Adrenal gland (tissue), 12 donors: Measurements from ENCODE around the gene APOC1. TPM values are rescaled to one million over a fixed set of nuclear protein-coding genes. Genes with fewer than 3 reads are reported as not detected.

Source experiments
- DNase-seq, 7 donors: peaks; one replicate each; pipeline ENCODE4 v3.0.0-alpha.2; 2019 to 2020
- H3K27ac ChIP-seq, 5 donors: fragments of 200-600 bp; sonication (generic) in 4 of 5; 1 replicate in 3 of 5; 2 replicates in 2 of 5; pipeline versions ENCODE4 v1.5.1 to v1.8.0; 2016 to 2020; ENCODE audit warnings: mild to moderate bottlenecking in 1 of 5
- H3K27me3 ChIP-seq: fragments of 200-600 bp; 2 replicates; pipeline ENCODE4 v1.8.0; 2021
- H3K36me3 ChIP-seq, 2 donors: fragments of 200-600 bp; replicated peaks in 1 of 2; 1 replicate in 1 of 2; 2 replicates in 1 of 2; pipeline versions ENCODE4 v1.5.1 to v1.8.0; 2018 to 2022
- H3K4me1 ChIP-seq, 2 donors: fragments of 200-600 bp; replicated peaks in 1 of 2; 1 replicate in 1 of 2; 2 replicates in 1 of 2; pipeline versions ENCODE4 v1.5.1 to v1.8.0; 2018 to 2021
- H3K4me3 ChIP-seq, 4 donors: fragments of 200-600 bp; sonication (generic) in 3 of 4; one replicate each; pipeline ENCODE4 v1.5.1; 2016 to 2018
- H3K9me3 ChIP-seq, 3 donors: fragments of 200-600 bp; sonication (generic) in 1 of 3; replicated peaks in 1 of 3; 1 replicate in 2 of 3; 2 replicates in 1 of 3; pipeline versions ENCODE4 v1.5.1 to v1.8.0; 2016 to 2021
- CTCF ChIP-seq, 6 experiments: fragments of 450-650 bp in 4 of 6; fragments of 200-600 bp in 2 of 6; sonication (generic) in 1 of 6; IDR thresholded peaks; 1 replicate in 5 of 6; 2 replicates in 1 of 6; pipeline versions ENCODE4 v1.5.1 to v1.8.0; 2016 to 2021; ENCODE audit warnings: antibody characterized with exemption in 6 of 6, mild to moderate bottlenecking in 2 of 6, moderate library complexity in 1 of 6
- POLR2A ChIP-seq, 2 donors: fragments of 450-650 bp; IDR thresholded peaks; one replicate each; pipeline ENCODE4 v1.6.1; 2017; ENCODE audit warnings: antibody characterized with exemption in 2 of 2, mild to moderate bottlenecking in 2 of 2, moderate library complexity in 1 of 2
- WGBS, 4 donors: extraction: QIAGEN DNeasy Blood & Tissue Kit in 2 of 4; methylation state at CpG; one replicate each; pipeline versions ENCODE4 v1.1.5 to v1.1.7; 2013 to 2017; 5-methylcytosine and 5-hydroxymethylcytosine counted together
- intact Hi-C, 2 donors: fragments of 100-400 bp; cut with DNase I; formaldehyde crosslinking; loops; one replicate each; pipeline versions ENCODE4 v1.14.1 to v1.15.0; 2022 to 2023
- polyA plus RNA-seq, 3 donors: library from polyadenylated mRNA; stranded (reverse); fragments of 200-250 nt in 2 of 3; fragments of 350-450 nt in 1 of 3; fragmentation: Illumina TruSeq in 1 of 3; extraction: RNeasy Lipid Tissue Mini Kit (QIAGEN cat#74804) in 1 of 3; gene quantifications; one replicate each; pipeline ENCODE4 v1.2.3, GENCODE V29; 2013 to 2014
- total RNA-seq, 9 donors: library from RNA; depleted of rRNA in 4 of 9; stranded (reverse); fragments of >200 nt in 4 of 9; fragments of 120-200 nt in 1 of 9; fragmentation: NEBNext Ultra II Directional in 1 of 9; extraction: Animal tissue kit (Norgen Biotek cat#: 25700) in 1 of 9; gene quantifications; one replicate each; pipeline versions ENCODE4 v1.1.0 to v1.2.4, GENCODE V29; 2013 to 2023
- donor health status: healthy with polysubstance abuse.
- donor health status: Bipolar disorder and iron deficiency.
- donor health status: DM: yes; HTN: yes; CAD: no.
- donor health status: DM: no; HTN: no; CAD: no.
- donor health status: DM: no; HTN: no; CAD: no.
- donor health status: DM: yes; HTN: yes; CAD: no.

Gene APOC1
- total and polyA plus RNA-seq, 12 donors: 583 to 3,854 (median 2,102) TPM

- no peaks in the 10 kb centered on the region for H3K27me3 ChIP-seq
- peaks cover 12 to 34% of the 10 kb centered on the region in 2 donors for H3K4me1 ChIP-seq
- H3K9me3 ChIP-seq: no peaks in the 10 kb centered on the region
- TF ChIP-seq CTCF (IDR thresholded peaks at IDR 0.05) (peak; percentile 84 to 96 (median 91)), POLR2A (IDR thresholded peaks at IDR 0.05) (no peak)
- intact Hi-C loops: loop anchor here (2.0 to 5.0 kb wide), 2 partner anchors 47 to 49 kb away; partner anchors contain the start of gene APOE (in 1 of the 2)
- peak overlapping the region in 1 of 4 donors; percentile 14 for H3K4me3 ChIP-seq
- DNase-seq: peak; percentile 74 to 88 (median 81)
- WGBS, 4 donors: 31 to 44% (median 34%) methylated on average over 8 to 13 of the region's 13 CpGs
- peak overlapping the region in 4 of 5 donors; percentile 11 to 58 (median 54) for H3K27ac ChIP-seq
- H3K36me3 ChIP-seq: no peaks in the 10 kb centered on the region
Measured at GRCh38 chr19:44951179-44952159, 37.1 kb downstream of the APOC1 start.

- Histone ChIP-seq H3K4me1 (peaks cover 27 to 62% of the 10 kb centered on the region in 2 donors), H3K9me3 (no peaks in the 10 kb centered on the region), H3K27me3 (no peaks in the 10 kb centered on the region), H3K36me3 (no peaks in the 10 kb centered on the region), H3K4me3 (peak overlapping the region; percentile 34 to 96 (median 80)), H3K27ac (peak overlapping the region; percentile 76 to 94 (median 86))
- intact Hi-C loops: loop anchor here in 1 of 2 donors (5.0 kb wide), 1 partner anchor 52 kb away; no protein-coding TSS in a partner anchor
- no peak for DNase-seq
- 27 to 39% (median 33%) methylated on average over 12 to 13 of the region's 13 CpGs for WGBS, 4 donors
- TF ChIP-seq POLR2A (IDR thresholded peaks at IDR 0.05) (no peak), CTCF (IDR thresholded peaks at IDR 0.05) (no peak)
Measured at GRCh38 chr19:44954278-44954648, 39.9 kb downstream of the APOC1 start.

GRCh38 chr19:44954649-44955504, 40.5 kb downstream of the APOC1 start, which contains the start of gene CLPTM1:
CLPTM1 (plus strand) TSS chr19:44955380; CDS start chr19:44955396, 16 bp downstream.
- peak; percentile 97 to 98 (median 98) for DNase-seq
- 0 to 1% (median 0%) methylated on average over 32 to 65 of the region's 65 CpGs for WGBS, 4 donors
- peak within 1 kb of the TSS; percentile 75 to 96 (median 86) for H3K4me3 ChIP-seq
- H3K27me3 ChIP-seq: no peaks in the 10 kb centered on the region
- TF ChIP-seq CTCF (IDR thresholded peaks at IDR 0.05) (peak in 3 of 6 experiments; percentile 27 to 33 (median 30)), POLR2A (IDR thresholded peaks at IDR 0.05) (peak; percentile 16 to 69)
- intact Hi-C loops: loop anchor here in 1 of 2 donors (5.0 kb wide), 1 partner anchor 53 kb away; no protein-coding TSS in a partner anchor
- no peaks in the 10 kb centered on the region for H3K36me3 ChIP-seq
- H3K9me3 ChIP-seq: no peaks in the 10 kb centered on the region
- peak within 1 kb of the TSS; percentile 76 to 94 (median 86) for H3K27ac ChIP-seq
- peaks cover 27 to 68% of the 10 kb centered on the region in 2 donors for H3K4me1 ChIP-seq
